Testis (tissue), 2 donors: Measurements from ENCODE around the gene IFITM5.

ENCODE experiments used
- POLR2A ChIP-seq: fragments of 450-650 bp; IDR thresholded peaks from one replicate; pipeline ENCODE4 v1.6.1; 2017; ENCODE audit warnings: antibody characterized with exemption, mild to moderate bottlenecking, moderate library complexity
- TF ChIP-seq, protein P1 (sequence below), 3 experiments: fragments of 450-650 bp in 2 of 3; fragments of 200-600 bp in 1 of 3; sonication (generic) in 1 of 3; IDR thresholded peaks; one replicate each; pipeline ENCODE4 v1.5.1; 2016 to 2019; ENCODE audit warnings: antibody characterized with exemption in 3 of 3, mild to moderate bottlenecking in 2 of 3, moderate library complexity in 1 of 3

DNA sequence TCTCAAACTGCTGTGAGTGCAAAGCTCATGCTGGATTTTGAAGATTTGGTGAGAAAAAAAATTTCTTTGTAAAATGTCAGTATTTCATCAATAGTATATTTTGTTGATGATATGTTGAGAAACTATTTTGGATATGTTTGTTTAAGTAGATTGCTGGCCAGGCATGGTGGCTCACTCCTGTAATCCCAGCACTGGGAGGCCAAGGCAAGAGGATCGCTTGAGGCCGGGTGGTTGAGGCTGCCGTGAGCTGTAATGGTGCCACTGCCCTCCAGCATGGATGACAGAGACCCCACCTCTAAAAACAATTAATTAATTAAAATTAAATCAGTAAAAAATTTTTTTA is 28.2 kb upstream of the IFITM5 start:
- no peak for TF ChIP-seq POLR2A
- TF ChIP-seq, protein P1, sequence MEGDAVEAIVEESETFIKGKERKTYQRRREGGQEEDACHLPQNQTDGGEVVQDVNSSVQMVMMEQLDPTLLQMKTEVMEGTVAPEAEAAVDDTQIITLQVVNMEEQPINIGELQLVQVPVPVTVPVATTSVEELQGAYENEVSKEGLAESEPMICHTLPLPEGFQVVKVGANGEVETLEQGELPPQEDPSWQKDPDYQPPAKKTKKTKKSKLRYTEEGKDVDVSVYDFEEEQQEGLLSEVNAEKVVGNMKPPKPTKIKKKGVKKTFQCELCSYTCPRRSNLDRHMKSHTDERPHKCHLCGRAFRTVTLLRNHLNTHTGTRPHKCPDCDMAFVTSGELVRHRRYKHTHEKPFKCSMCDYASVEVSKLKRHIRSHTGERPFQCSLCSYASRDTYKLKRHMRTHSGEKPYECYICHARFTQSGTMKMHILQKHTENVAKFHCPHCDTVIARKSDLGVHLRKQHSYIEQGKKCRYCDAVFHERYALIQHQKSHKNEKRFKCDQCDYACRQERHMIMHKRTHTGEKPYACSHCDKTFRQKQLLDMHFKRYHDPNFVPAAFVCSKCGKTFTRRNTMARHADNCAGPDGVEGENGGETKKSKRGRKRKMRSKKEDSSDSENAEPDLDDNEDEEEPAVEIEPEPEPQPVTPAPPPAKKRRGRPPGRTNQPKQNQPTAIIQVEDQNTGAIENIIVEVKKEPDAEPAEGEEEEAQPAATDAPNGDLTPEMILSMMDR (IDR thresholded peaks at IDR 0.05): no peak
